Brain pericyte (primary cell): ENCODE data around the gene DGKB.

Experiments
- DNase-seq: peaks from one replicate; pipeline ENCODE4 v3.0.0-alpha.2; 2012; ENCODE audit warnings: low read depth, low spot score

The DGKB gene

GRCh38 chr7:14821757-14822480 lies 80.6 kb downstream of the DGKB start:
- DNase-seq, result no peak

GRCh38 chr7:14818871-14819270 lies 83.7 kb downstream of the DGKB start:
- no peak for DNase-seq

- no peak for DNase-seq
Measured at GRCh38 chr7:14817829-14818614, 84.5 kb downstream of the DGKB start.

DNA sequence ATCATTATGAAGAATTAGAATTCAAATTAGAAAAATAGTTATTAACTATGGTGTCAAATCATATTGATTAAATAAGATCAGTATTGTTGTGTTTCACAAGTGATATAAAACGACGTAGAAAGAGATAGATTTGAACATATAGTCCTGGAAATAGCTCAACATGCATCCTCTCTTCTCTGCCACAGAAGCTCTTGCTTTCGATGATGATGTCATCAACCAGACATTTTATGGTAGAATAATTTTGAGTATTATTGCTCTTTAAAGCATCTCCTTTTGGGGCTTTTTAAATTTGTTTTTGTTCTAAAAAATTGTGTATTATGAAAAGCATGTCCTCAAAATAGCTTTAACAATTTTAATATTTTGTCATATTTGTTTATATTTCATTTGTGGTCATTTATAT lies 95.0 kb downstream of the DGKB start:
- DNase-seq, result no peak

GRCh38 chr7:14806891-14807290 lies 95.7 kb downstream of the DGKB start:
- DNase-seq, result no peak

DNA sequence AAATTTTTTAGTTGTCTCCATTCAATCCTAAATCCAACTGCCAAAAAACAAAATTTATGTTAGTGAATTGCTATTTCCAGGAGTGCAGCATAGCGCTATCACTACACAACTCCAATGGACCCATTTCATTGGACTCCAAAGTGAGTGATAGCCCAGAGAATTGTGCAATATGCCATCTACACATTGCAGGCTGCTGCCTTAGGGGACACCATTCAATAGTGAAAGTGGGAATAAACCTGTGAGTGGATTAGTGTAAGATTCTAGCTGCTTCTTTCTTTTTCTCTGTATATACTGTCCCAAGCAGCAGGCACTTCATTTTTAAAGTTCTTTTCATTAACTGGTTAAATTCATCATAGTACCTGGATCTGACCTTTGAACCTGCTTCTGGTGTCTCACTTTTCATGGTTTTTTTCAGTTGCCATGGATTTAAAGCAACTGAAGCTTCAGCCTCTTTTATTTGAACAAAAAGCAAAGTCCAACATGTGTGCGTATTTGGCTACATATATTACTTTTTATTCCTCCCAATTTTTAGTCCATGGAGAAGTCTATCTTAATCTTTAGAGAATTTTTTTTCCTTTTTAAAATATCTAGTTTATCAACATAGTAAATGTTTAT lies 97.3 kb downstream of the DGKB start:
- DNase-seq, result no peak

GRCh38 chr7:14800664-14801063 lies 101.9 kb downstream of the DGKB start:
- no peak for DNase-seq

DNA sequence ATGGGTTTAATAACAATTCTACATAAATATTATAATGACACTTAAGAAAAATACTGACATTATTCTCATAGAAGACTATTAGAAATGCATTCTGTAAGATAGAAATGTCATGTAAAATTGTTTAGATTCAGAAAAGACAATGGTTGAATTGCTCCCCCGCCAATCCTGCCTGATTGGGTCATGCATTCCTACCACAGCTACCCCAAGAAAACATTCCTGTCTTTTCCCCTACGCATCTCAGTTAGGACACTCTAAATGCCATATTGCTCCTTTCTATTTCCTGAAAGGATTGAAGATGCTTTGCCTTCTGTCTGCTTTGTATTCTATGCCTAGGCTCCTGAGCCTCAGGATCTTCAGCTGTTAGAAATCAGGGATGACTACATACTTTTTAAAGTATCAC lies 109.4 kb downstream of the DGKB start:
- no peak for DNase-seq

DNA sequence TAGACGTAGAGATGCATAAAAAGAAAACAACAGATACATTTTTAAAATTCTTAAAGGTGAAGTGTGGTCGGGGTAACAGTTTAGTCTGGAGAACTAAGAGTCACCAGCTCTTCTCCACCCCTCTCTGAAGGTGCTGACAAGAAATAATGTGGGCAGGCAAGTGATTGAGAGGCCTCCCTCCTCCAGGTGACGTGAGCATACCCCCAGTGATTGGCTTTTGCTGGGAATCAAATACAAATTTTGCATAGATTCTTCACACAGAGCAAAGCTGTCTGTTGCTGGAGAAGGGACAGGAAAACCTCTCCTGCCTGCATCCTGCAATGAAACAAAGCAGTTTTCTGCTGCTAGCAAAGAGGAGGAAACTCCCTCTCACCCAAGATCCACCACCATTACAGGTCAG lies 115.0 kb downstream of the DGKB start:
- DNase-seq, result no peak

DNA sequence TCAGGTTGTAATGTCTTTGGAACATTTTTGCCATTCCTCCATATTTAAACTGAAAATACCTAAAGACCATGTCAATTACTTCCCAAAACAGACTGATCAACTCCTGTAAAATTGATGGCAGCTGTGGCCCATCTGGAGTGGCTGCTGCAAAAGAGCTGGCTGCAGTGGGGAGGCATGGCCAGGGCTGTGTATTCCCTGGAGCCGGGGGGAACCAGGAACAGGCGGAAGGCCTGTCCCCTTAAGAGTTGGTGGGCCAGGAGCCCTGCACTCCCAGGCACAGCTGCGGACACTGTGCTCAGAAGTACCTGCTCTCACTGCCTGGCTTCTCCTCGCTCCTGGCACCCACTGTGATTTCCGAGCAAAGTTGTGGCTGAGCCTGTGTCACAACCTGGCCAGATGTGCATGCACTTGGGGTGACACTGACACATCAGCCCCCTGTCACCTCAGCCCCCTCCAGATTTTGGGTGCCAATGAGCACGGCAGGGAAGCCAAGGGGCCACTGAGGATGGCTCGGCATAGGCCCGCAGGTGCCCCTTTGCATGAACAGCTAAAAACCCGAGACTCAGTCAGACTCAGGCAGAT lies 116.1 kb downstream of the DGKB start:
- no peak for DNase-seq

DNA sequence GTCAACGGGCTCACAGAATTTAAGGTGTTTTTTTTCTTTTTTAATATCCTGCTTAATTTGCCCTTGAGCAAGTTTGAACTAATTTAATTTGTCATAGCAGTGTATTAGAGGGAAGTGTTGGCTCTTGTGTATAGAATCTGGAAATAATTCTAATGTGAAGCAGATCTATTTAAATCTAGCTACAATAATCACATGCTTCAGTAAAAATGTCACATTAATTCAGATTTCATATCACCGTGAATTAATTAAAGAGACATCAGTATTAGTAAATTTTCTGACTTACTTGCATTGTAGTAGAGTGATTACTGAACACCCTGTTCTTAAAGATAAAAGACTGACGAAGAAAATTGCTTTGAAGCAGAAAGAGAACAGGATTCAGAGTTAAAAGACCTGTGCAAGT lies 124.7 kb downstream of the DGKB start:
- no peak for DNase-seq

- DNase-seq, result no peak
Measured at GRCh38 chr7:14776266-14776665, 126.3 kb downstream of the DGKB start.

DNA sequence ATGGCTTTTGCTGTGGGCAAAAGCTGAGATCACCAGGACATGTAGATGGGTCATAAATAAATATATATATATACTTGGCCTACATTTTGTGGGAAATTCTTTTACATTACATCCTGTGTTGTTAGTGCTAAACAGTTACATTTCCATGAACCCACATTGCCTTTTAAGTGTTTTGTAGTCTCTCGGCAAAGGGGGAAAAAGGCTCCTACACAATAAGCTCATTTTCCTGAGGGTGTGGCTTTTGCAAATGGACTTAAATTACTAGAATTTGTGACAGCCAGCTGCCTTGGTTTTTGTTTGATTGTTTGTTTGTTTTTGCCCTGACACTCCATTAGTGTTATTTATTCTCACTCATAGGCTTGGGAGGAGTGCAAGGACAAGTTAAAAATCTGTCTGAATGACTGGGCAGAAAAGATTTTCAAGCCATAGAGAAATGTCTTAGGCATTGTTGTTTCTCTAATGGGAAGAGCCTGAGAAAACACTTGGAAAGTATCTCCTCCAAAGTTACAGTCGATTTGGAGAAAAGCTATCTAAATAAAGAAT lies 128.8 kb downstream of the DGKB start:
- DNase-seq, result no peak

DNA sequence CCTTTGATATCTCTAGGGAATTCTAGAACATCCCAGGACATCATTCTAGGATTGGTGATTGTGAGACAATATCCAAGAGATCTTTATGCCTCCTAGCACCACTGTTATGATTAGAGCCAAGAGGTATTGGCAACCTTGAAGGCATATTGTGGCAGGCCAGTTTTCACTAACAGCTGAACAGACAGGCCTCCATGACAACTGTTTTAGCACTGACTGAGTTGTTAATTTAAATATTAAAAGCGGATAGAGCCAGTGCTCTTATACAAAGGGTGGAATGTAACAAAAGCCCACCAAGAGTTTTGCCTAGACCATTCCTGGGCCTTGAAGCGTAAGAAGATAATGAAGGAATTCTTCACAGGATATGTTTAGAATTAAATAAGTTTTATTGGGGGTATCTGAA lies 131.9 kb downstream of the DGKB start:
- DNase-seq, result no peak

DNA sequence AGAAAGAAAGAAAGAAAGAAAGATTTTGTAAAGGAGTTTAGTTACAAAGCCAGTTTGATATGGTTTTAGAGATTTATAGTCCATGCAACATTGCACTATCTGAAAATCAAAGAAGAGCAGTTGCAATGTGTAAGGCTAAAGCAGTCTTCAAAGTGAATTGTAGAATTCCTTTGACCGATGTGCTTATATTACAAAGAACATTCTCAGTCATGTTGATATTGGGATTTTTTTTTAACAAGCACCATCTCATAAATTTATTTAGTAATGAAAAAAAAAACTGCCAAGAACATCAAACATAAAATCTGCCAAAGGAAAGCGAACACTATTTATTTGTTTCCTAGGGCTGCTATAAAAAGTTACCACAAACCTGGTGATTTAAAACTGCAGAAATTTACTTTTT lies 133.3 kb downstream of the DGKB start:
- no peak for DNase-seq

GRCh38 chr7:14767716-14768425 lies 134.7 kb downstream of the DGKB start:
- no peak for DNase-seq

- DNase-seq, result no peak
Measured at GRCh38 chr7:14766747-14767146, 135.8 kb downstream of the DGKB start.

GRCh38 chr7:14765731-14766130 lies 136.8 kb downstream of the DGKB start:
- DNase-seq, result no peak

DNA sequence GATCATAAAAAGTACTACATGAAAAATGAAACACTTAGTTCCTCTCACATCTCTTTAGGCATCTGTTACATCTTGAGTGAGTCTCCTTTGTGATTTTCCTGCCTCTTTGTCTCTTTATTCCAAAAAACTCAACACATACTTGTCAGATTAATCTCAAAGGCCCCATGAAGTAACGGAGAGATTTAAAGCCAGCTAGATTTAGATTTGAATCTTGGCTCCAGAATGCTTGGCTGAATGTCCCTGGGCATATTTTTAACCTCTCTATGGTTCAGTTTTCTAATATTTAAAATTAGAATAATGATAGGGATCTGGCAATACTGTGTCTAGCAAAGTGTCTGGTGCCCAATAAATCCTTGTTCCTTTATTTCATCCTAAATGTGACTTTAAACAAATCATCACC lies 140.0 kb downstream of the DGKB start:
- DNase-seq, result no peak

DNA sequence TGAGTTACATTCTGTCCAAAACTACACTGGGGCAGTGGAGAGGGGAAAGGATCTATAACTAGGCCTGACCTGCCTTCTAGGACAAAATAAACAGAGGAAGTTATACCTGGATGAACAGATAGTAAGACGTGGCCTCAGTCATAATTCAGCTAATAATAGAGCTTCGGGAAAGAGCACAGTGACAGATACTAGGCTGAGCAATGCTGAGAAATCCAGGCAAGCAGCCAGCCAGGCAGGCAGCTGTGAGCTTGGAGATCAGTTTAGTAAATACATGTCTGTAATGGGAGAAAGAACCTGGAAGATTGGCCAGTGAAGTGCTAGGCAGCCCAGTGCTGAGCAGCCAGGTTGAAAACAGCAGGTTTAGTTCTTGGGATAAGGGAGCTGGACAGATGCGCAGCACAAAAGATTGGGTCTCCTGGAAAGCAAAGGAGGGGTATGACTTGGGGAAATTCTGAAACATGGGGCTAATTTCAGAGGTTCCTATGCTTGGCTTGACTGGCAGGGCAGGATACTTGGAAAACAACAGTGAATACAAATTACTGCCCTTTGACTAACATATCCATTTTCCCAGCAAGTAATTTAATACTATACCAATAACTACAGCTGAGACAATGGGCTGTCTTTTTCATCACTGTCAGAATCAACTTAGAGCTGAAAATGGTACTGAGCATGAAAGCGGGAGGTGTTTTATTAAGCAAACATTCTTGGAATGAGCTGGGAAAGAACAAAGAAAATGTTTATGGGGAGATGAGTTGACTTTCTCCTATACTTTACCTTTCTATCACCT lies 140.8 kb downstream of the DGKB start:
- DNase-seq, result peak; percentile 43
